GM18508 (cell line): ENCODE measurements around the gene SLC22A17.
A peak's percentile ranks its signal among the peaks of the same experiment; 100 is the strongest.
"Not testable (repeated sequence)": the region's sequence is repeated elsewhere in the genome, so short reads cannot be mapped to it uniquely, and the experiment has no call there.

ENCODE experiments used
- ATAC-seq: cut with Tn5 transposase; IDR thresholded peaks from one replicate; pipeline ENCODE4 v1.9.1; 2021; ENCODE audit warnings: moderate number of reproducible peaks; ENCODE audit not compliant: insufficient read depth, unreplicated experiment

SLC22A17 gene

DNA sequence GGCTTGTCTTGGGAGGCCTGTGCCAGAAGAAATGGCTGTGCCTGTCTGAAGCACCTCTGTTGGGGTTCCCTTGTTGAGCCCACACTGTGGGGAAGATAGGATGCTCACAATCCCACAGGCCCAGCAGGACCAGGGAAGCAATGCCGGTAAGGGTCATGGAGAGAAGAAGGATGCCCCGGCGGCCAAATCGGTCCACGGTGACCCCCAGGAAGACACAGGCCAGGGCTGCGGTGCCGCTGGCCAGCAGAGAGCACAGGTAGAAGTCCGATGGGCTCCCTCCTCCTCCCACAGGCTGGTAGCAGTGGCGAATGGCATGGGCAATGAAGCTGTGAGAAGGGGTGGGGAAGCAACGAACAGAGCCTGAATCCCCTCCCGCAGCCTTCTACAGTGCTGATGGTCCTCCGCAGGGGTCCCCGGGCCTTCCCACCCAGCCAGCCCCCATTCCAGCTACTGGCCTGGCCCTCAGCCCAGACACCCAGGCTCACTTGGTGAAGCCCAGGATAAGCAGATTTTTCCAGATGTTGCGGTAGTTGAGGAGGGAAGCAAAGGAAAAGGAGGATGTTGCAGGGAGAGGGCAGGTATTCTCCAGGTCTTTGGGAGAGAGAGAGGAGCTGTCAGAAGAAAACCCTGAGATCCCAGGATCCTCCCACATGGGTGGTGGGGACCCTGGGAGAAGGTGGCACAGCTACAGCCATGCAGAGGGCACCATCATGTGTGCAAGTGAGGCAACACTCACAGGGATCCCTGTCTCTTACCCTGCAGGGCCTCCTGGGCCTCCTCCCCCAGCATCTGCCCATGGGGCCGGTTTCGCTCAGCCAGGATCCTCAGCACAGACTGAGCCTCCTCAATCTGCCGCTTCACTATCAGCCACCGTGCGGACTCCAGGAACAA lies 5.0 kb downstream of the SLC22A17 start:
- ATAC-seq = no peak

DNA sequence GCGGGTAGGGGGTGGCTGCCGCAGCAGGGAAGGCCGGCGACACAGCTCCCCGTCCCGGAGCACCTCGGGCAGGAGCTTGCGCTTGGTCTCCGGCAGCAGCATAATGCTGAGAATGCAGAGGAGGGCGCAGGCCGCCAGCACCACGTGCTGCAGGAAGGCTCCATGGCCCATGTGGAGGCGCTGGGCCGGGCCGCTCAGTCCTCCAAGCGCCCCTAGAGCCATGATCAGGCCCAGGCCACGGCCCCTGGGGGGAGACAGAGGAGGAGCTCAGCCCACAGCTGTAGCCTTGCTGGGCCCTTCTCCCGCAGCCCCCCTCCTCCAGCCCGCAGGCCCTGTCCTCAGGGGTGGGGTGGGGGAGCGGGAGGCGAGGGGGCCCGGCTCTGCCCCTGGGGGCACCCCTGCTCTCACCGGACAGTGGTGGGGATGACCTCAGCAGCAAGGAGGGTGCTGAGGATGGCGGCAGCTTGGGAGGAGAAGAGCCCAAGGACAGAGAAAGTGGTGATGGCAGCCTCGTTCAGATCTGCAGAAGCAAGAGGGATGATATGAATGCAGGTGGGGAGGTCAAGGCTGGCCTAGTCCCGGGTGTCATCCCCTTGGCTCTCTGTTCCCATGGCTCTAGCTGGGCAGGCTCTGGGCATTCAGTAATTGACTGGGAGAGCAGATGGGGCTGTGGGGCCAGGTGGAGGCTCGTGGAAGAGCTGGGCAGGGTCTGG lies 5.8 kb downstream of the SLC22A17 start:
- ATAC-seq = no peak

DNA sequence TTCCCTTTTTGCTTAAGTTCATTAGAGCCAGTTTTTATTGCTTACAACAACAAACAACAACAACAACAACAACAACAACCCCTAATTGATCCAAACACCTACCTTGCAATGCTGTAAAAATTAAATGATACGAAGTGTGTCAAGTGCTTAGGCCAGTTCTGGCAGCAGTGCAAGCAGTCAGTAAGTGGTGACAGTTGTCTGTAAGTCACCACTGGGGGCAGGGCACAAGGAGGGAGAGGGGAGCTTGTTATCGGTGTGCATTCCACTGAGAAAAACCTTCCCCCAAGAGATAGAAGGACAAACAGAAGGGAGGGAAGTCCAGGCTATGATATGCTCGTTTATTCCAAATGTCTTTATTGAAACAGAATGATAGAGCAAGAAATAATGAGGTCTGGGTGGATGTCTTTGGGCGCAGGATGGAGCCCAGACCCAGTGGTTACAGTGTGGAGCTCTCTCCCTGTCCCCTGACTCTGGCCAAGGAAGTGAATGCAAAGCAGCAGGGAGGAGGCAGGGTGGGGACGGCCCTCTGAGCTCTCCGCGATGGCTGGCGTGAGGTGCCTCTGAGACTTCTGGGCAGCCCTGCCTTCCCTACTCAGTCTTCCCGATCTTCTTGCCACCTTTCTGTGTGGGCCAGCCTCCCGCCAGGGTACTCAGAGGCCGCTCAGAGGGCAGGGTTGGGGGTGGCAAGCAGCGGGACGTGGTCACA lies 6.5 kb downstream of the SLC22A17 start:
- no peak for ATAC-seq

DNA sequence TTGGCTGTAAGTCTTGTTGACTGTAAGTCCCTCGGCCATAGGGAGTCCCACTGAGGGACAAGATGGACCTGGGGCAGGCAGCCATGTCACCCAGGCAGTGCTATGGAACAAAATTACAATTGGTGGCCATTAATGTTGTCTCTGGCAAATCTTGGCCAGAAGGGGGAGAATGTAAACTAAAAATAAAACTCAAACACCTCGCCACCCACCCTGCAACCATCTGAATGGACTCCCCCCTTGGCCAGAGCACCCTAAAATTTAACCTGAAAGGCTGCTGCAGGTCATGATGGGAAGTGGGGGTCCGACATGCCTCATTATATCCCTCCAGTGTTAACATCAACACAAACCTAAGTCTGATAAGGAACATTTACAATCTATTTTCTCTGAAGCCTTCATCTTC lies 8.2 kb downstream of the SLC22A17 start:
- ATAC-seq = no peak

DNA sequence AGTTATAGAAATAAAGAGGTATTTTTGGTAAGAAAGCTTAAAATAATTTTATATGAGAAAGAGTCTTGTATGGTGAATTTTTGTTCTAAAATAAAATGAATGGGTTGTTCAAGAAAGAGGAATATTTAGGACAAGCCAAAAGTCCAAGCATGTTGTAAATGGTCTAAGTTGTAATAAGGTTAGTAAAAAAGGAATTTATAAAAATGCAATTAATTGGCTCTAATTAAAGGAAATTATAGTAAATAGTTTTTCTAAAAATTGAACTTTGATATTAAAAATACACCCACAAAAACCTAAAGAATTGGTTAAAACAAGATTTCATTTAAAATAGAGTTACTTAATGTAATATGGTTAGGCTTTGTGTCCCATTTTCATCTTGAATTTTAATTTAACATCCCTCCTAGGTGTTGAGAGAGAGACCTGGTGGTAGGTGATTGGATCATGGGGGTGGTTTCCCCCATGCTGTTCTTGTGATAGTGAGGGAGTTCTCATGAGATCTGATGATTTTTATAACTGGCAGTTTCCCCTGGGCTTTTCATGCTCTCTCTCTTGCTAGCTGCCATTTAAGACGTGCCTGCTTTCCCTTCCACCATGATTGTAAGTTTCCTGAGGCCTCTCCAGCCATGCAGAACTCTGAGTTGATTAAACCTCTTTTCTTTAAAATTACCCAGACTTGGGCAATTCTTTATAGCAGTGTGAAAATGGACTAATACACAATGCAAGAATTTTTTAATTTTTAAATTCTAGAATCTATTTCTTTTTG lies 13.0 kb downstream of the SLC22A17 start:
- ATAC-seq = no peak

DNA sequence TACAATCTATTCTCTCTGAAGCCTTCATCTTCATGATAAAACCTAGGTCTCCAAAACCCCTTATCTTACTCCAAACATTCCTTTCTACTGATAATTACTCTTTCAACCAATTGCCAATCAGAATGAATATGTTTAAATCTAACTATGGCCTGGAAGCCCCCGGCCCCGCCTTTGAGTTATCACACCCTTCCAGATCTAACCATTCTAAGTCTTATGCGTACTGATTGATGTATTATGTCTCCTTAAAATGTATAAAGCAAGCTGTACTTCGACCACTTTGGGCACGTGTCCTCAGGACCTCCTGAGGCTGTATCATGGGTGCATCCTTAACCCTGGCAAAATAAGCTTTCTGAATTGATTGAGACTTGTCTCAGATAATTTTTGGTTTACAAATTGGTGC lies 17.1 kb downstream of the SLC22A17 start:
- no peak for ATAC-seq

DNA sequence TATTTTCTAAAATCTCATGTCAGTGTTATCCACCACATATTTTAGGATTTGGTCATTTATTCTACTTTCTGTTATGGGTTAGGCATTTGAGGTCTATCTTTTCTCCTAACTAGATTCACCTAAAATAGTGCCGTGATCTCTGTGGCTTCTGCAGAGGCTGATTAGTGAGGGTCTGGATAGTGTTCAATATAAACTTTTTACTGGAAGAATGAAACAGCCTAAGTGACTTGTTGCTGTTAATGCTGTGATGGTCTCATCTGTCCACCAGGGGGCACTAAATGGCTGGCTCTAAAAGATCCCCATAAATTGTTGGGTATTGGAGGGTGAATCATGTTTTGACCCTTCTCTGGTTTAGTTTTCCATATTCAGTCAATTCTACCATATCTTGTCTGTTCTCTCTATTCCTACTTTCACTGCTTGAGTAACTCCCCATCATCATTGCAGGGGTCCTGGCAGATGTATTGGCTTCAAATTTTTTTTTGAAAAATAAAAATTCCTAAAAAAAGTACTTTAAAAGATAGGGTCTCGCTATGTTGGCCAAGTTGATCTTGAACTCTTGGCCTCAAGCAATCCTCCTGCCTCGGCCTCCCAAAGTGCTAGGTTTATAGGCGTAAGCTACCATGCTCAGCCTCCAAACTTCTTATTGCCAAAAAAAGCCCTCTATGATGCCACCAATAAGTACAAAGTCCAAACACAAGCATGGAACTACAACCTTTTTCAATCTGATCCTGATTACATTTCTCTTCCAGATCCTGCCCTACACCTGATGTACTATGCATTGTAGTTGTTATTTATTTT lies 24.5 kb downstream of the SLC22A17 start:
- no peak for ATAC-seq

DNA sequence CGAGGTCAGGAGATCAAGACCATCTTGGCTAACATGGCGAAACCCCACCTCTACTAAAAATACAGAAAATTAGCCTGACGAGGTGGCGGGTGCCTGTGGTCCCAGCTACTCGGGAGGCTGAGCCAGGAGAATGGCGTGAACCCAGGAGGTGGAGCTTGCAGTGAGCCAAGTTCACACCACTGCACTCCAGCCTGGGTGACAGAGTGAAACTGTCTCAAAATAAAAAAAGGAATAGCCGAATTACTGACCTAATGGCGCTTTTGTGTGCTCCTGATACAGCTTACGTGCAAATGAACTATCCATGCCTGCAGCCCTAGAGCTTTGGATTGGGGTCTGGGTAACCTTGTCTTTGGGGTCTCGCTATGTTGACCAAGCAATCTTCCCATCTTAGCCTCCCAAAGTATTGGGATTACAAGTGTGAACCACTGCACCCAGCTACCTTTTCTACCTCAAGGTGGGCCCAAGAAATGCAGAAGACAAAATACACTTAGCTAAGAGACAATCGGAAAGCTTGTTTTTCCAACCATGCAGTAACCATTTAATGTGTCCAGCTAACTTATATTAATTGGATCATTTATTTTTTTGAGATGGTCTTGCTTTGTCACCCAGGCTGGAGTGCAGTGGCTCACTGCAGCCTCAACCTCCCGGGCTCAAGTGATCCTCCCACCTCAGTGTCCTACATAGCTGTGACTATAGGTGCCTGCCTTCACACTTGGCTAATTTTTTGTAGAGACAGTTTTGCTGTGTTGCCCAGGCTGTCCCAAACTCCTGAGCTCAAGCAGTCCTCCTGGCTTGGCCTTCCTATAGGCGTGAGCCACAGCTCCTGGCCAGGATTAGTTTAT lies 26.0 kb downstream of the SLC22A17 start:
- ATAC-seq = no peak

DNA sequence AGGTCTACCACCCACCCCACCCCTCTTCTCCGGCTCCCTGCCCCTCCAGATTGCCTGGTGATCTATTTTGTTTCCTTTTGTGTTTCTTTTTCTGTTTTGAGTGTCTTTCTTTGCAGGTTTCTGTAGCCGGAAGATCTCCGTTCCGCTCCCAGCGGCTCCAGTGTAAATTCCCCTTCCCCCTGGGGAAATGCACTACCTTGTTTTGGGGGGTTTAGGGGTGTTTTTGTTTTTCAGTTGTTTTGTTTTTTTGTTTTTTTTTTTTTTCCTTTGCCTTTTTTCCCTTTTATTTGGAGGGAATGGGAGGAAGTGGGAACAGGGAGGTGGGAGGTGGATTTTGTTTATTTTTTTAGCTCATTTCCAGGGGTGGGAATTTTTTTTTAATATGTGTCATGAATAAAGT lies 26.9 kb downstream of the SLC22A17 start:
- ATAC-seq = not testable (repeated sequence)

DNA sequence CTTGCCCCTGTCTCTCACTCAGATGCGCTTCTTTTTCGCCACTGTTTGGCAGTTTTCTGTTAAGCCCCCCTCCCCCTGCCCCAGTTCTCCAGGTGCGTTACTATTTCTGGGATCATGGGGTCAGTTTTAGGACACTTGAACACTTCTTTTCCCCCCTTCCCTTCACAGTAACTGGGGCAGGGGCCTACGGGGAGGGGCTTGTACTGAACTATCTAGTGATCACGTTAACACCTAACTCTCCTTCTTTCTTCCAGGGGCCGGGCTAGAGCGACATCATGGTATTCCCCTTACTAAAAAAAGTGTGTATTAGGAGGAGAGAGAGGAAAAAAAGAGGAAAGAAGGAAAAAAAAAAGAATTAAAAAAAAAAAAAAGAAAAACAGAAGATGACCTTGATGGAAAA lies 27.7 kb downstream of the SLC22A17 start:
- no peak for ATAC-seq

DNA sequence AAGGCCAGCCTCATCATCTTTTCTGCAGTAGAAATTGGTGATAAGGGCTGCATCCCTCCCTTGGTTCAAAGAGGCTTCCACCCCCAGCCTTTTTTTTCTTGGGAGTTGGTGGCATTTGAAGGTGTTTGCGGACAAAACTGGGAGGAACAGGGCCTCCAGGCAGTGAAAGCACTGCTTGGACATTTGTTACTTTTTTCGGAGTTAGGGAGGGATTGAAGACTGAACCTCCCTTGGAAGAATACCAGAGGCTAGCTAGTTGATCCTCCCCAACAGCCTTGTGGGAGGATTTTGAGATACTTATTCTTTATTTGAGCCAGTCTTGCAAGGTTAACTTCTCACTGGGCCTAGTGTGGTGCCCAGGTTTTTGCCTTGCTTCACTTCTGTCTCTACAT lies 28.2 kb downstream of the SLC22A17 start:
- no peak for ATAC-seq

DNA sequence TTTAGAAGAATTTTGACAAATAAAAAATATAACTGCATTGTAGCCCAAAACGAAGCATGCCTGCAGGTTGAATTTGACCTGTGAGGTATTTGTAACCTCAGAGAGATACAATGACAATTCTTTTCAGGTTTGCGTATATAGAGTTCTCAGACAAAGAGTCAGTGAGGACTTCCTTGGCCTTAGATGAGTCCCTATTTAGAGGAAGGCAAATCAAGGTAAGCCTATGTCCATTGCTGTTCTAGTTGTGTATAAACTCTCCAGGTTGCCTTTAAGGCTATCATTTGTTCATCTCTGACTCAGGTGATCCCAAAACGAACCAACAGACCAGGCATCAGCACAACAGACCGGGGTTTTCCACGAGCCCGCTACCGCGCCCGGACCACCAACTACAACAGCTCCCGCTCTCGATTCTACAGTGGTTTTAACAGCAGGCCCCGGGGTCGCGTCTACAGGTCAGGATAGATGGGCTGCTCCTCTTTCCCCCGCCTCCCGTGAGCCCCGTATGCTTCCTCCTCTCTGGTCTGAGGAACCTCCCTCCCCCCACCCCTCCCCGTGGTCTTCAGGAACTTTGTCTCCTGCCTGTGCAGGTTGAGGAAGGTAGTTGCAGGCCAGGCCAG lies 28.7 kb downstream of the SLC22A17 start:
- no peak for ATAC-seq

DNA sequence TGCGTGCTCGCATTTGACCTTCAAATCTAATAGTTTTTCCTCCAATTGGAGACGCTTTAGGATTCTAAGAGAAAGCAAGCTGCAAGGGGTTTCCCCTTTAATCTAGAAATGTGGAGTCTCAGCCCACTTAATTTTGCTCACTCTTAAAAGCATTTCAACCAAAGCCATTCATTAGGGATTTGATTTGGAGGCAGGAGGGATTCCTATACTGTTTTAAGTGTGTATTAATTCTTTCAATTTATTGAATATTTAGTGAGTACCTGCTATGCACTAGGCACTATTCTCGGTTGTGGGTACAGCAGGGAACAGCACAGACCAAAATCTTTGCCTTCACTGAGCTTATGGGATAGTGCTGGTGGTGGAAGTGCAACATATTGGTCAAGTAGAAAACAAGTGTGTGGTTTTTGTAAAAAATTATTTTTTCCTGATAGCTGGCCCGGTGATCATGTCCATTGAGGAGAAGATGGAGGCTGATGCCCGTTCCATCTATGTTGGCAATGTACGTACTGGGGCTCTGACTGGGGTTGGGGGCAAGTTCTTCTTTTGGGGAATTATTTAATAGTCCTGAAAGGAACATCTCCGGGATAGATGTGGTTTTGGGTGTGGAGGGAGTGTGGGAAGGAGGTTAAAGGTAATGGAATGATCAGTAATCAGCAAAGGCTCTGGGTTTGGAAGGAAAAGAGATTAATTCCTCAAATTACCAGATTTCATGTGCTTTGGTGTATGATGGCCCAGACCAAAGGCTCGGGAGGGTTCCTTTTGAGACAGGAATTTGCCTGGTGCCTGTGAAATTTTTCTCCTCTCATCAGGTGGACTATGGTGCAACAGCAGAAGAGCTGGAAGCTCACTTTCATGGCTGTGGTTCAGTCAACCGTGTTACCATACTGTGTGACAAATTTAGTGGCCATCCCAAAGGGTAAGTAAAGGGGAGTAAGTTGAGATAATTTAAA lies 29.8 kb downstream of the SLC22A17 start:
- ATAC-seq = no peak

DNA sequence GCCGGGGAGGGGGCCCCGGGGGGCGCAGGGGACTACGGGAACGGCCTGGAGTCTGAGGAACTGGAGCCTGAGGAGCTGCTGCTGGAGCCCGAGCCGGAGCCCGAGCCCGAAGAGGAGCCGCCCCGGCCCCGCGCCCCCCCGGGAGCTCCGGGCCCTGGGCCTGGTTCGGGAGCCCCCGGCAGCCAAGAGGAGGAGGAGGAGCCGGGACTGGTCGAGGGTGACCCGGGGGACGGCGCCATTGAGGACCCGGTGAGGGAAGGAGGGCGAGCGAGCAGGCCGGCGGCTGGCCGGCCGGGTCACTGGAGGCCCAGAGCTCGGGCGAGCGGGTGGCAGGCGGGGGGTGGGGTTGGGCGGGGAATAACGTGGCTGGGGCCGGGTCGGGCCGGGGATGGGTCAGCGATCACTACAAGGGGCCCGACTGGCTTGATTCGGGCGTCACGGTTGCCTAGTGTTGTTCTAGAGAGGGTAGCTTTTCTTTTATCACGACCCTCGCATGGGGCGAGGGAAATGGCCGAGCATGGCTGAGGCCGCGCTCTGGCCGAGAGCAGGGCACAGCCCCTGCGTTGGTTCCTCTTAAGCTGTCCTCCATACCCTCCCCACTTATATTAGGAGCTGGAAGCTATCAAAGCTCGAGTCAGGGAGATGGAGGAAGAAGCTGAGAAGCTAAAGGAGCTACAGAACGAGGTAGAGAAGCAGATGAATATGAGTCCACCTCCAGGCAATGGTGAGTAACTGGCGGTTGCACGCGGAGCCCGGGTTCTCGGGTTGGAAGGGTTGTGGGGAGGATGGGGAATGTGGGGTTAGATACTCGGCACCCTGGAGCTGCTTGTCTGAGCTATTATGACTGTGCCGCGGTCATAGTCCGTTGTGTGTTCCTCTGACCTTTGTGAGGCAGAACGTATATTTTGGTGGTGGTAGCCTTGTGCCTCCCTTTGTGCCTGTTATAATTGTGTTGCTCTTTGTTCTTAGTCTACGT lies 30.8 kb downstream of the SLC22A17 start:
- ATAC-seq = no peak

DNA sequence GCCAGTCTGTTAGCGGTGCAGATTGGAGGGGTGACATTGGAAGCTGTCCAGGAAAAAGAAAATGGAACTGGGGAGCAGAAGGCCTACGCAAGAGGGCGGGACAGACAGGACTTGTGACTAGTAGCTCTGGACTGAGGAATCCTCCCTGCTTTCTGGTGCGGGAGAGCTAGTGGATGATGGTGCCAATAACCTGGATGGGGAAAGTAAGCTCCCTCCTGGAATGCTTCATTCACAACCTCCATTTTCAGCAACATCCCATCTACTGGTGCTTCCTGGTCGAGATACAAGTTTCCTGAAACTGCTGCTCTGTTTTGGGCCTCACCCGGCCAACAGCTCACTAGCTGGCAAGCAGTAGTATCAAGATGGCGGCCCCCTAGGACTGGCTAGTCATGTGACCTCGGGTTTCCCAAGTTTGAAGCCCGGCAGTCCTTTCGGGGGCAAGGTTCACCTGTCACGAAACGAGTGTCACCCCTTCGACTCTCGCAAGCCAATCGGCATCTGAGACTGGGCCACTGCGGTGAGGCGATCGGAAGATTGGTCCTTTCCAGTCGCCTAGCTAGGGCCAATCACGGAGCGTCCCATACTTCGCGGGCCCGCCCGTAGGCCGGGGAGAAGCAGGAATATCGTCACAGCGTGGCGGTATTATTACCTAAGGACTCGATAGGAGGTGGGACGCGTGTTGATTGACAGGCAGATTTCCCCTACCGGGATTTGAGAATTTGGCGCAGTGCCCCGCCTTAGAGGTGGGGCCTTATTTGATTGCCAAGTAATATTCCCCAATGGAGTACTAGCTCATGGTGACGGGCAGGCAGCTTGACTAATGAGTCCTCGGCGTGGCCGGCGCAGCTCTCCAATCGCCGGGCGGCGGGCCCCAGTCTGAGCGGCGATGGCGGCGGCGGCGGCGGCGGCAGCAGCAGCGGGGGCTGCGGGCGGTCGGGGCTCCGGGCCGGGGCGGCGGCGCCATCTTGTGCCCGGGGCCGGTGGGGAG lies 31.8 kb downstream of the SLC22A17 start, which contains the start of gene PABPN1:
PABPN1 (plus strand) TSS at position 874 of the 988 bp plus-strand sequence; CDS start at position 887, 13 bp downstream.
- ATAC-seq = peak; percentile 90
